ENCODE measurements around the gene TECPR2.

- TF ChIP-seq, protein P1, sequence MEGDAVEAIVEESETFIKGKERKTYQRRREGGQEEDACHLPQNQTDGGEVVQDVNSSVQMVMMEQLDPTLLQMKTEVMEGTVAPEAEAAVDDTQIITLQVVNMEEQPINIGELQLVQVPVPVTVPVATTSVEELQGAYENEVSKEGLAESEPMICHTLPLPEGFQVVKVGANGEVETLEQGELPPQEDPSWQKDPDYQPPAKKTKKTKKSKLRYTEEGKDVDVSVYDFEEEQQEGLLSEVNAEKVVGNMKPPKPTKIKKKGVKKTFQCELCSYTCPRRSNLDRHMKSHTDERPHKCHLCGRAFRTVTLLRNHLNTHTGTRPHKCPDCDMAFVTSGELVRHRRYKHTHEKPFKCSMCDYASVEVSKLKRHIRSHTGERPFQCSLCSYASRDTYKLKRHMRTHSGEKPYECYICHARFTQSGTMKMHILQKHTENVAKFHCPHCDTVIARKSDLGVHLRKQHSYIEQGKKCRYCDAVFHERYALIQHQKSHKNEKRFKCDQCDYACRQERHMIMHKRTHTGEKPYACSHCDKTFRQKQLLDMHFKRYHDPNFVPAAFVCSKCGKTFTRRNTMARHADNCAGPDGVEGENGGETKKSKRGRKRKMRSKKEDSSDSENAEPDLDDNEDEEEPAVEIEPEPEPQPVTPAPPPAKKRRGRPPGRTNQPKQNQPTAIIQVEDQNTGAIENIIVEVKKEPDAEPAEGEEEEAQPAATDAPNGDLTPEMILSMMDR (IDR thresholded peaks at IDR 0.05; ENCODE audit: insufficient read depth, low read depth, low read length) = no peak
- no peak for TF ChIP-seq EZH2 (IDR thresholded peaks at IDR 0.05; ENCODE audit: insufficient read depth, low read length)
Observed at GRCh38 chr14:102493096-102493495, 130.4 kb downstream of the TECPR2 start.

Measured in astrocyte (in vitro differentiated cells and primary cell).